Suprapubic skin (tissue), 4 donors: Measurements from ENCODE around the gene SVIL. TPM values are rescaled to one million over a fixed set of nuclear protein-coding genes. Genes with fewer than 3 reads are reported as not detected.
"Not testable (repeated sequence)": the region's sequence is repeated elsewhere in the genome, so short reads cannot be mapped to it uniquely, and the experiment has no call there.

Experiments used
- DNase-seq, 2 donors: peaks; one replicate each; pipeline ENCODE4 v3.0.0-alpha.2; 2019; ENCODE audit warnings: low spot score in 2 of 2
- H3K27ac ChIP-seq: fragments of 200-600 bp; sonication (generic); one replicate; pipeline ENCODE4 v1.5.1; 2019
- H3K27me3 ChIP-seq: fragments of 200-600 bp; sonication (generic); one replicate; pipeline ENCODE4 v1.5.1; 2019
- H3K36me3 ChIP-seq: fragments of 200-600 bp; sonication (generic); one replicate; pipeline ENCODE4 v1.5.1; 2019
- H3K4me1 ChIP-seq: fragments of 200-600 bp; sonication (generic); one replicate; pipeline ENCODE4 v1.5.1; 2019
- H3K4me3 ChIP-seq: fragments of 200-600 bp; sonication (generic); one replicate; pipeline ENCODE4 v1.5.1; 2019; ENCODE audit warnings: mild to moderate bottlenecking
- H3K9me3 ChIP-seq: fragments of 200-600 bp; sonication (generic); one replicate; pipeline ENCODE4 v1.5.1; 2019
- EP300 ChIP-seq: sonication (generic); formaldehyde crosslinking; IDR thresholded peaks from one replicate; pipeline ENCODE4 v1.6.1; 2017; ENCODE audit warnings: antibody characterized with exemption
- POLR2A ChIP-seq, 2 donors: fragments of 450-650 bp; IDR thresholded peaks; one replicate each; pipeline ENCODE4 v1.6.1; 2017; ENCODE audit warnings: antibody characterized with exemption in 2 of 2, mild to moderate bottlenecking in 2 of 2, moderate library complexity in 2 of 2
- POLR2AphosphoS5 ChIP-seq, 3 donors: sonication (generic); formaldehyde crosslinking; IDR thresholded peaks; one replicate each; pipeline ENCODE4 v1.6.1; 2017; ENCODE audit warnings: antibody characterized with exemption in 3 of 3
- WGBS: methylation state at CpG from one replicate; pipeline ENCODE4 v1.1.5; 2018; 5-methylcytosine and 5-hydroxymethylcytosine counted together
- total RNA-seq, 4 donors: library from RNA; depleted of rRNA; stranded (reverse); fragments of >200 nt; gene quantifications; one replicate each; pipeline ENCODE4 v1.1.0, GENCODE V29; 2016
- TF ChIP-seq, protein P1 (sequence below), 2 donors: fragments of 200-600 bp in 1 of 2; fragments of 450-650 bp in 1 of 2; sonication (generic) in 1 of 2; IDR thresholded peaks; one replicate each; pipeline ENCODE4 v1.5.1; 2016 to 2019; ENCODE audit warnings: antibody characterized with exemption in 2 of 2, mild to moderate bottlenecking in 1 of 2, moderate library complexity in 1 of 2

The SVIL gene
- total RNA-seq, 4 donors from 2014 or later: 52.9 to 129 (median 72.1) TPM

- peaks cover 12% of the 10 kb centered on the region for H3K9me3 ChIP-seq
- H3K27me3 ChIP-seq: no peaks in the 10 kb centered on the region
- no peak for DNase-seq
- no peaks in the 10 kb centered on the region for H3K4me1 ChIP-seq
- H3K27ac ChIP-seq: no peak overlapping the region
- TF ChIP-seq, protein P1, sequence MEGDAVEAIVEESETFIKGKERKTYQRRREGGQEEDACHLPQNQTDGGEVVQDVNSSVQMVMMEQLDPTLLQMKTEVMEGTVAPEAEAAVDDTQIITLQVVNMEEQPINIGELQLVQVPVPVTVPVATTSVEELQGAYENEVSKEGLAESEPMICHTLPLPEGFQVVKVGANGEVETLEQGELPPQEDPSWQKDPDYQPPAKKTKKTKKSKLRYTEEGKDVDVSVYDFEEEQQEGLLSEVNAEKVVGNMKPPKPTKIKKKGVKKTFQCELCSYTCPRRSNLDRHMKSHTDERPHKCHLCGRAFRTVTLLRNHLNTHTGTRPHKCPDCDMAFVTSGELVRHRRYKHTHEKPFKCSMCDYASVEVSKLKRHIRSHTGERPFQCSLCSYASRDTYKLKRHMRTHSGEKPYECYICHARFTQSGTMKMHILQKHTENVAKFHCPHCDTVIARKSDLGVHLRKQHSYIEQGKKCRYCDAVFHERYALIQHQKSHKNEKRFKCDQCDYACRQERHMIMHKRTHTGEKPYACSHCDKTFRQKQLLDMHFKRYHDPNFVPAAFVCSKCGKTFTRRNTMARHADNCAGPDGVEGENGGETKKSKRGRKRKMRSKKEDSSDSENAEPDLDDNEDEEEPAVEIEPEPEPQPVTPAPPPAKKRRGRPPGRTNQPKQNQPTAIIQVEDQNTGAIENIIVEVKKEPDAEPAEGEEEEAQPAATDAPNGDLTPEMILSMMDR (IDR thresholded peaks at IDR 0.05): no peak
- no peak for TF ChIP-seq POLR2AphosphoS5 (IDR thresholded peaks at IDR 0.05)
- no peak for TF ChIP-seq POLR2A (IDR thresholded peaks at IDR 0.05)
- no peak for TF ChIP-seq EP300
- H3K4me3 ChIP-seq: no peak overlapping the region
- WGBS: 96% methylated on average over 2 of the region's 2 CpGs
- no peaks in the 10 kb centered on the region for H3K36me3 ChIP-seq
Observed at GRCh38 chr10:29440981-29441380, 193.8 kb downstream of the SVIL start.

GRCh38 chr10:29439005-29439404, 195.8 kb downstream of the SVIL start:
- H3K36me3 ChIP-seq, DNase-seq, H3K27ac ChIP-seq, H3K4me3 ChIP-seq, H3K27me3 ChIP-seq, H3K4me1 ChIP-seq: not testable (repeated sequence)
- 86% methylated on average over 3 of the region's 3 CpGs for WGBS
- peaks cover 12% of the 10 kb centered on the region for H3K9me3 ChIP-seq

GRCh38 chr10:29438271-29438670, 196.5 kb downstream of the SVIL start:
- DNase-seq: no peak

GRCh38 chr10:29437871-29438270, 196.9 kb downstream of the SVIL start:
- TF ChIP-seq EP300 (no peak), POLR2AphosphoS5 (IDR thresholded peaks at IDR 0.05) (no peak), POLR2A (IDR thresholded peaks at IDR 0.05) (no peak)
- TF ChIP-seq, protein P1 (IDR thresholded peaks at IDR 0.05): no peak
- Histone ChIP-seq H3K4me1 (no peaks in the 10 kb centered on the region), H3K4me3 (no peak overlapping the region), H3K27ac (no peak overlapping the region), H3K27me3 (no peaks in the 10 kb centered on the region), H3K9me3 (peaks cover 12% of the 10 kb centered on the region), H3K36me3 (no peaks in the 10 kb centered on the region)
- no peak for DNase-seq
- WGBS: 92% methylated on average over 2 of the region's 2 CpGs

More at GRCh38 chr10:29438271-29438670, 196.5 kb downstream of the SVIL start:
- Histone ChIP-seq H3K4me3 (no peak overlapping the region), H3K36me3 (no peaks in the 10 kb centered on the region), H3K4me1 (no peaks in the 10 kb centered on the region), H3K9me3 (peaks cover 12% of the 10 kb centered on the region), H3K27ac (no peak overlapping the region), H3K27me3 (no peaks in the 10 kb centered on the region)
- 94% methylated on average over 9 of the region's 9 CpGs for WGBS
- TF ChIP-seq POLR2A (IDR thresholded peaks at IDR 0.05) (no peak), POLR2AphosphoS5 (IDR thresholded peaks at IDR 0.05) (no peak), EP300 (no peak)
- TF ChIP-seq, protein P1 (IDR thresholded peaks at IDR 0.05): no peak

DNA sequence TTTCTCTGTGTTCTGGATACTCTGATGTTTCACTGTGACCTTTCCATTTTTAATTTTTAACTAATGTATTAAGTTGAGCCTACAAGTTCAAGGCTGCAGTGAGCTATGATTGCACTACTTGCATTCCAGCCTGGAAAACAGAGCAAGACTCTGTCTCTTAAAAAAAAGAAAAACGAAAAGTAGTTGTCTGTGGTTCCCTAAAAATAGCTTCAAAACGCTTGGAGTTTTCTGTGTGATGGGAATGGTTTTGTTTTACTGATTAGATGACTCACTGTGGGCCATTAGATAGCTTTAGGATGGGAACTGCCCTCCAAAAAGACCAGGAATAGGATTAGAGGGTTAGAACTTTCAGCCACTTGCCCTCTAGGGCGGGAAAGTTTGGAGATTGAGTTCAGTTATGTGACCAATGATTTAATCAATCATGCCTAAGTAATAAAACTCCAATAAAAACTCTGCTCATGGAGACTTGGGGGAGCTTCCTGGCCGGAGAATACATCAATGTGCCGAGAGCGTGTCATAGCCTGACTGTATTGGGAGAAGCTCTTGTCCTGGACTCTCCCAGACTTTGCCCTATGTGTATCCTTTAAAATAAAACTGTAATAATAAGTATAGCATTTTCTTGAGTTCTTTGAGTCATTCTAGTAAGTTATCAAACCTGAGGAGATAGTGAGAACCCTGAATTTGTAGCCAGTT, 198.8 kb downstream of the SVIL start:
- Histone ChIP-seq H3K27me3 (no peaks in the 10 kb centered on the region), H3K4me1 (no peaks in the 10 kb centered on the region), H3K36me3 (no peaks in the 10 kb centered on the region), H3K27ac (no peak overlapping the region), H3K4me3 (no peak overlapping the region), H3K9me3 (peaks cover 12% of the 10 kb centered on the region)
- no peak for DNase-seq
- TF ChIP-seq POLR2A (IDR thresholded peaks at IDR 0.05) (no peak), POLR2AphosphoS5 (IDR thresholded peaks at IDR 0.05) (no peak), EP300 (no peak)
- TF ChIP-seq, protein P1 (IDR thresholded peaks at IDR 0.05): no peak
- WGBS: 85% methylated on average over 6 of the region's 6 CpGs

GRCh38 chr10:29434111-29434510, 200.7 kb downstream of the SVIL start:
- H3K27me3 ChIP-seq: no peaks in the 10 kb centered on the region
- TF ChIP-seq POLR2AphosphoS5 (IDR thresholded peaks at IDR 0.05): no peak
- TF ChIP-seq POLR2A (IDR thresholded peaks at IDR 0.05): no peak
- no peak for TF ChIP-seq EP300
- TF ChIP-seq, protein P1 (IDR thresholded peaks at IDR 0.05): no peak
- no peak overlapping the region for H3K4me3 ChIP-seq
- H3K27ac ChIP-seq: no peak overlapping the region
- peaks cover 12% of the 10 kb centered on the region for H3K9me3 ChIP-seq
- no peaks in the 10 kb centered on the region for H3K36me3 ChIP-seq
- no peaks in the 10 kb centered on the region for H3K4me1 ChIP-seq
- DNase-seq: no peak
